ENCODE data around the gene MEAK7. TPM values are rescaled to one million over a fixed set of nuclear protein-coding genes. Genes with fewer than 3 reads are reported as not detected.
A peak's percentile ranks its signal among the peaks of the same experiment; 100 is the strongest.

The MEAK7 gene
- total RNA-seq, 1 experiment from 2014 or later: 21.5 TPM

- TF ChIP-seq, protein P1, sequence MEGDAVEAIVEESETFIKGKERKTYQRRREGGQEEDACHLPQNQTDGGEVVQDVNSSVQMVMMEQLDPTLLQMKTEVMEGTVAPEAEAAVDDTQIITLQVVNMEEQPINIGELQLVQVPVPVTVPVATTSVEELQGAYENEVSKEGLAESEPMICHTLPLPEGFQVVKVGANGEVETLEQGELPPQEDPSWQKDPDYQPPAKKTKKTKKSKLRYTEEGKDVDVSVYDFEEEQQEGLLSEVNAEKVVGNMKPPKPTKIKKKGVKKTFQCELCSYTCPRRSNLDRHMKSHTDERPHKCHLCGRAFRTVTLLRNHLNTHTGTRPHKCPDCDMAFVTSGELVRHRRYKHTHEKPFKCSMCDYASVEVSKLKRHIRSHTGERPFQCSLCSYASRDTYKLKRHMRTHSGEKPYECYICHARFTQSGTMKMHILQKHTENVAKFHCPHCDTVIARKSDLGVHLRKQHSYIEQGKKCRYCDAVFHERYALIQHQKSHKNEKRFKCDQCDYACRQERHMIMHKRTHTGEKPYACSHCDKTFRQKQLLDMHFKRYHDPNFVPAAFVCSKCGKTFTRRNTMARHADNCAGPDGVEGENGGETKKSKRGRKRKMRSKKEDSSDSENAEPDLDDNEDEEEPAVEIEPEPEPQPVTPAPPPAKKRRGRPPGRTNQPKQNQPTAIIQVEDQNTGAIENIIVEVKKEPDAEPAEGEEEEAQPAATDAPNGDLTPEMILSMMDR (conservative IDR thresholded peaks at IDR 0.05): no peak
- H3K4me3 Mint-ChIP-seq: no peak overlapping the region
- peak overlapping the region in 1 of 3 experiments; percentile 35; a peak in 1 of 7 replicates for H3K27ac Mint-ChIP-seq
Observed at GRCh38 chr16:84517366-84517765, 12.9 kb upstream of the MEAK7 start.

More at GRCh38 chr16:84517366-84517765, 12.9 kb upstream of the MEAK7 start:
- Histone ChIP-seq H3K9ac (ENCODE audit: extremely low read depth, insufficient read length, low read length) (no peak overlapping the region), H3K56ac (ENCODE audit: insufficient read length, low read depth, low read length) (no peak overlapping the region), H3K27ac (ENCODE audit: insufficient read length, low read depth, low read length) (no peak overlapping the region), H2BK12ac (ENCODE audit: insufficient read length, low read depth, low read length) (no peak overlapping the region), H2AFZ (ENCODE audit: low read length) (no peak overlapping the region), H4K20me1 (ENCODE audit: control insufficient read depth, insufficient read depth, insufficient read length) (no peaks in the 10 kb centered on the region), H3K23me2 (ENCODE audit: insufficient read length, low read depth, low read length, poor library complexity, severe bottlenecking) (no peaks in the 10 kb centered on the region), H3T11ph (ENCODE audit: low read length) (no peak overlapping the region), H3K4ac (ENCODE audit: low read depth, low read length) (no peak overlapping the region), H3K4me2 (ENCODE audit: insufficient read depth, insufficient read length, low read length) (no peak overlapping the region), H3K79me2 (ENCODE audit: insufficient read depth, low read length) (no peaks in the 10 kb centered on the region), H3K79me1 (ENCODE audit: insufficient read depth, low read depth, low read length, poor library complexity, severe bottlenecking) (no peaks in the 10 kb centered on the region), H4K5ac (ENCODE audit: insufficient read length, low read depth, low read length) (no peak overlapping the region), H3K4me1 (ENCODE audit: insufficient read depth, low read length) (no peaks in the 10 kb centered on the region; the same call in 1 of the 2 replicates), H2BK120ac (ENCODE audit: low read depth, low read length, poor library complexity, severe bottlenecking) (no peak overlapping the region), H3K18ac (ENCODE audit: insufficient read length, low read depth, low read length) (no peak overlapping the region), H2BK15ac (ENCODE audit: low read depth, low read length) (no peak overlapping the region), H2AK5ac (ENCODE audit: insufficient read length, low read length) (no peak overlapping the region), H4K91ac (ENCODE audit: insufficient read length, low read depth, low read length) (no peak overlapping the region), H2BK5ac (ENCODE audit: insufficient read length, low read length) (no peak overlapping the region), H2BK20ac (ENCODE audit: low read depth, low read length, poor library complexity, severe bottlenecking) (no peak overlapping the region), H3K14ac (ENCODE audit: insufficient read depth, low read length) (no peak overlapping the region), H3K27me3 (ENCODE audit: insufficient read depth, low read length) (no peaks in the 10 kb centered on the region), H3K9me3 (ENCODE audit: control insufficient read depth, low read depth, low read length) (no peaks in the 10 kb centered on the region), H3K23ac (ENCODE audit: insufficient read length, low read depth, low read length) (no peak overlapping the region), H4K8ac (replicated peaks; ENCODE audit: insufficient read length, low read depth, low read length) (no peak overlapping the region)
- WGBS (ENCODE audit: extremely low coverage, insufficient read length, low lambda C conversion rate): no CpG with 5 or more reads among the region's 12 CpGs
- Mint-ChIP-seq H3K9me3 (no peaks in the 10 kb centered on the region; a peak in 1 of 5 replicates), H3K27me3 (ENCODE audit: low read depth) (no peaks in the 10 kb centered on the region; the same call in 1 of the 2 replicates), H3K36me3 (ENCODE audit: insufficient read depth in 1 of 3, low read depth in 3 of 3) (no peaks in the 10 kb centered on the region), H3K4me1 (peaks cover 11 to 26% of the 10 kb centered on the region in 2 experiments)
- DNase-seq: no peak
